ENCODE data around the gene TBC1D22A. TPM values are rescaled to one million over a fixed set of nuclear protein-coding genes. Genes with fewer than 3 reads are reported as not detected.

Gene TBC1D22A
- total RNA-seq, 1 donor from 2014 or later: 24.2 TPM

GRCh38 chr22:47120399-47120798 is 357.9 kb downstream of the TBC1D22A start:
- no peaks in the 10 kb centered on the region for H3K27me3 Mint-ChIP-seq (ENCODE audit: low read depth, unreplicated experiment)
- H3K36me3 Mint-ChIP-seq (ENCODE audit: low read depth, unreplicated experiment): peaks cover 1% of the 10 kb centered on the region
- Histone ChIP-seq H3K27ac (ENCODE audit: low read depth, low read length) (no peak overlapping the region), H3K4me1 (ENCODE audit: insufficient read depth, low read length) (no peaks in the 10 kb centered on the region), H3K4me3 (ENCODE audit: insufficient read depth, low read depth, low read length) (no peak overlapping the region), H3K36me3 (ENCODE audit: insufficient read depth, low read length) (no peaks in the 10 kb centered on the region), H3K79me2 (ENCODE audit: insufficient read depth, low read length) (no peaks in the 10 kb centered on the region), H3K4me2 (ENCODE audit: low read length) (no peak overlapping the region), H4K20me1 (ENCODE audit: insufficient read depth, low read length) (no peaks in the 10 kb centered on the region), H3K27me3 (ENCODE audit: insufficient read depth, low read length) (no peaks in the 10 kb centered on the region), H2AFZ (ENCODE audit: low read depth, low read length) (no peak overlapping the region), H3K9ac (ENCODE audit: low read length) (no peak overlapping the region), H3K9me3 (ENCODE audit: insufficient read depth, low read depth, low read length) (no peaks in the 10 kb centered on the region)
- FAIRE-seq (no peak), DNase-seq (ENCODE audit: low read depth) (no peak)
- H3K9me3 Mint-ChIP-seq (ENCODE audit: unreplicated experiment): no peaks in the 10 kb centered on the region
- TF ChIP-seq EZH2 (IDR thresholded peaks at IDR 0.05; ENCODE audit: insufficient read depth, low read length) (no peak), CTCF (IDR thresholded peaks at IDR 0.05; ENCODE audit: insufficient read depth, low read depth, low read length) (no peak)
- no peak overlapping the region for H3K27ac Mint-ChIP-seq (ENCODE audit: unreplicated experiment)
- no peak overlapping the region for H3K4me3 Mint-ChIP-seq (ENCODE audit: unreplicated experiment)
- H3K4me1 Mint-ChIP-seq (ENCODE audit: low read depth, unreplicated experiment): peaks cover 10% of the 10 kb centered on the region

- Histone ChIP-seq H3K79me2 (ENCODE audit: insufficient read depth, low read length) (no peaks in the 10 kb centered on the region), H3K4me3 (ENCODE audit: insufficient read depth, low read depth, low read length) (no peak overlapping the region), H3K4me2 (ENCODE audit: low read length) (no peak overlapping the region), H4K20me1 (ENCODE audit: insufficient read depth, low read length) (no peaks in the 10 kb centered on the region), H3K36me3 (ENCODE audit: insufficient read depth, low read length) (no peaks in the 10 kb centered on the region), H3K27me3 (ENCODE audit: insufficient read depth, low read length) (no peaks in the 10 kb centered on the region), H3K9ac (ENCODE audit: low read length) (no peak overlapping the region), H3K9me3 (ENCODE audit: insufficient read depth, low read depth, low read length) (no peaks in the 10 kb centered on the region), H3K27ac (ENCODE audit: low read depth, low read length) (no peak overlapping the region), H3K4me1 (ENCODE audit: insufficient read depth, low read length) (no peaks in the 10 kb centered on the region), H2AFZ (ENCODE audit: low read depth, low read length) (no peak overlapping the region)
- Mint-ChIP-seq H3K4me1 (ENCODE audit: low read depth, unreplicated experiment) (peaks cover 11% of the 10 kb centered on the region), H3K36me3 (ENCODE audit: low read depth, unreplicated experiment) (peaks cover 1% of the 10 kb centered on the region), H3K27ac (ENCODE audit: unreplicated experiment) (no peak overlapping the region), H3K4me3 (ENCODE audit: unreplicated experiment) (no peak overlapping the region), H3K27me3 (ENCODE audit: low read depth, unreplicated experiment) (no peaks in the 10 kb centered on the region), H3K9me3 (ENCODE audit: unreplicated experiment) (no peaks in the 10 kb centered on the region)
- DNase-seq (ENCODE audit: low read depth) (no peak), FAIRE-seq (no peak)
- TF ChIP-seq EZH2 (IDR thresholded peaks at IDR 0.05; ENCODE audit: insufficient read depth, low read length) (no peak), CTCF (IDR thresholded peaks at IDR 0.05; ENCODE audit: insufficient read depth, low read depth, low read length) (no peak)
These were observed 359.3 kb downstream of the TBC1D22A start for GRCh38 chr22:47121791-47122190.

GRCh38 chr22:47122441-47123000 is 360.1 kb downstream of the TBC1D22A start:
- Histone ChIP-seq H3K27me3 (ENCODE audit: insufficient read depth, low read length) (no peaks in the 10 kb centered on the region), H3K4me2 (ENCODE audit: low read length) (no peak overlapping the region), H3K9me3 (ENCODE audit: insufficient read depth, low read depth, low read length) (no peaks in the 10 kb centered on the region), H3K9ac (ENCODE audit: low read length) (no peak overlapping the region), H4K20me1 (ENCODE audit: insufficient read depth, low read length) (no peaks in the 10 kb centered on the region), H3K4me3 (ENCODE audit: insufficient read depth, low read depth, low read length) (no peak overlapping the region), H3K79me2 (ENCODE audit: insufficient read depth, low read length) (no peaks in the 10 kb centered on the region), H2AFZ (ENCODE audit: low read depth, low read length) (no peak overlapping the region), H3K4me1 (ENCODE audit: insufficient read depth, low read length) (no peaks in the 10 kb centered on the region), H3K27ac (ENCODE audit: low read depth, low read length) (no peak overlapping the region), H3K36me3 (ENCODE audit: insufficient read depth, low read length) (no peaks in the 10 kb centered on the region)
- TF ChIP-seq EZH2 (IDR thresholded peaks at IDR 0.05; ENCODE audit: insufficient read depth, low read length) (no peak), CTCF (IDR thresholded peaks at IDR 0.05; ENCODE audit: insufficient read depth, low read depth, low read length) (no peak)
- no peak for DNase-seq (ENCODE audit: low read depth)
- no peaks in the 10 kb centered on the region for H3K27me3 Mint-ChIP-seq (ENCODE audit: low read depth, unreplicated experiment)
- peaks cover 11% of the 10 kb centered on the region for H3K4me1 Mint-ChIP-seq (ENCODE audit: low read depth, unreplicated experiment)
- H3K9me3 Mint-ChIP-seq (ENCODE audit: unreplicated experiment): no peaks in the 10 kb centered on the region
- H3K36me3 Mint-ChIP-seq (ENCODE audit: low read depth, unreplicated experiment): peaks cover 1% of the 10 kb centered on the region
- H3K27ac Mint-ChIP-seq (ENCODE audit: unreplicated experiment): no peak overlapping the region
- no peak for FAIRE-seq
- no peak overlapping the region for H3K4me3 Mint-ChIP-seq (ENCODE audit: unreplicated experiment)

Data from astrocyte (in vitro differentiated cells and primary cell).